Caco-2 (cell line): ENCODE data around the gene EHF. TPM values are rescaled to one million over a fixed set of nuclear protein-coding genes. Genes with fewer than 3 reads are reported as not detected.

Source experiments
- BruUV-seq: library from RNA; stranded (reverse); fragments of 400-500 nt; replicated peaks from 2 replicates; lab custom pipeline; 2021; lab: Mats Ljungman, UMichigan
- CTCF ChIA-PET: fragments of 300-600 bp; sonication (Branson Sonifier 250); formaldehyde crosslinking; loops from one replicate; lab custom pipeline; 2022; ENCODE audit warnings: antibody characterized with exemption; lab: Charles Lee
- POLR2A ChIA-PET: fragments of 300-600 bp; sonication (Branson Sonifier 250); formaldehyde crosslinking; loops from one replicate; lab custom pipeline; 2022; ENCODE audit warnings: antibody characterized with exemption; lab: Charles Lee
- DNase-seq, 2 experiments: peaks; one replicate each; pipeline versions ENCODE4 v3.0.0 to v3.0.0-alpha.2; 2020 to 2022
- H3K27me3 ChIP-seq: replicated peaks from 2 replicates; pipeline ENCODE4 v1.6.0; 2011; ENCODE audit warnings: low read length; ENCODE audit not compliant: control insufficient read depth, insufficient read depth
- H3K36me3 ChIP-seq: 2 replicates; pipeline ENCODE4 v1.5.1; 2011; ENCODE audit warnings: low read length; ENCODE audit not compliant: control insufficient read depth, insufficient read depth
- H3K4me1 ChIP-seq: fragments of 250-450 bp; sonication (Bioruptor Pico); 2 replicates; pipeline ENCODE4 v1.5.1; 2020; ENCODE audit warnings: mild to moderate bottlenecking
- H3K4me3 ChIP-seq: 2 replicates; pipeline ENCODE4 v1.5.1; 2011; ENCODE audit warnings: low read depth, mild to moderate bottlenecking, control low read depth, low read length
- H3K9me3 ChIP-seq: fragments of 250-450 bp; sonication (Bioruptor Pico); 2 replicates; pipeline ENCODE4 v1.5.1; 2020; ENCODE audit warnings: mild to moderate bottlenecking, moderate library complexity
- H3K27ac Mint-ChIP-seq: one replicate; pipeline ENCODE4 v1.8.0; 2022; ENCODE audit warnings: mixed read lengths; ENCODE audit not compliant: unreplicated experiment
- H3K27me3 Mint-ChIP-seq: one replicate; pipeline ENCODE4 v1.8.0; 2022; ENCODE audit warnings: mixed read lengths; ENCODE audit not compliant: insufficient read depth, unreplicated experiment
- H3K36me3 Mint-ChIP-seq: one replicate; pipeline ENCODE4 v1.8.0; 2022; ENCODE audit warnings: mild to moderate bottlenecking, mixed read lengths; ENCODE audit not compliant: insufficient read depth, unreplicated experiment
- H3K4me1 Mint-ChIP-seq: one replicate; pipeline ENCODE4 v1.8.0; 2022; ENCODE audit warnings: low read depth, mixed read lengths; ENCODE audit not compliant: unreplicated experiment
- H3K4me3 Mint-ChIP-seq: one replicate; pipeline ENCODE4 v1.8.0; 2022; ENCODE audit warnings: mild to moderate bottlenecking, moderate library complexity, mixed read lengths; ENCODE audit not compliant: unreplicated experiment
- H3K9me3 Mint-ChIP-seq: one replicate; pipeline ENCODE4 v1.8.0; 2022; ENCODE audit warnings: mixed read lengths; ENCODE audit not compliant: unreplicated experiment
- CTCF ChIP-seq, 2 experiments: fragments of 200-600 bp in 1 of 2; IDR thresholded peaks; 1 replicate in 1 of 2; 2 replicates in 1 of 2; pipeline versions ENCODE4 v1.5.1 to v1.8.0; 2011 to 2022; ENCODE audit warnings: antibody characterized with exemption in 1 of 2, control low read depth in 1 of 2, inconsistent platforms in 1 of 2, low read depth in 1 of 2, low read length in 1 of 2, mild to moderate bottlenecking in 1 of 2, moderate library complexity in 1 of 2; ENCODE audit not compliant: insufficient read depth in 1 of 2, severe bottlenecking in 1 of 2, unreplicated experiment in 1 of 2
- intact Hi-C: fragments of 100-400 bp; cut with micrococcal nuclease; formaldehyde crosslinking; loops from one replicate; pipeline ENCODE4 v1.10.0; 2022; ENCODE audit not compliant: unreplicated experiment
- total RNA-seq: library from RNA; stranded (reverse); gene quantifications from 2 replicates; pipeline ENCODE4 v1.2.3, GENCODE V29; 2022

Gene EHF
- total RNA-seq, 1 experiment from 2014 or later, result 0.11 TPM

DNA sequence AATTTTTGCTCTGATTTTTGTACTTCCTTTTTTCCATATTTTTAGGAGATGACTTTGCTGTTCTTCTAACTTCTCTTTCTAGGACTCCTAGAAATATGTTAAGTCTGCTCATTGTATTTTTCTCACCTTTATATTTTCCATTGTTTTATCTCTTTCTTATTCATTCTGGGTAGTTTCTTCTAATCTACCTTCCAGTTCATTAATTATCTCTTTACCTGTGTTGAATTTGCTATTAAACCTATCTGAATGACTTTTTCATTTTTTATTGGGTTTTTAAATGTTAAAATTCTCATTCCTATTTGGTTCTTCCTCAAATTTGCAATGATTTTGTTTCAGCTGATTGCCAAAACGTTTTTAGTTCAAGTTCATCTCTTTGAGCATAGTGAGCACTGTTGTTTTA is 27.8 kb upstream of the EHF start:
- Histone ChIP-seq H3K36me3 (no peaks in the 10 kb centered on the region), H3K27me3 (no peaks in the 10 kb centered on the region), H3K4me1 (peaks cover 3% of the 10 kb centered on the region; the same call in 1 of the 2 replicates), H3K4me3 (no peak overlapping the region), H3K9me3 (peaks cover 10% of the 10 kb centered on the region)
- no TSS peak for BruUV-seq
- Mint-ChIP-seq H3K9me3 (peaks cover 22% of the 10 kb centered on the region), H3K36me3 (no peaks in the 10 kb centered on the region), H3K27ac (no peak overlapping the region), H3K4me3 (no peak overlapping the region), H3K27me3 (no peaks in the 10 kb centered on the region), H3K4me1 (peaks cover 8% of the 10 kb centered on the region)
- ChIA-PET CTCF (no interaction called here), POLR2A (no interaction called here)
- TF ChIP-seq CTCF (IDR thresholded peaks at IDR 0.05; ENCODE audit: insufficient read depth in 1 of 2, low read depth in 1 of 2, low read length in 1 of 2, severe bottlenecking in 1 of 2, unreplicated experiment in 1 of 2), result no peak
- DNase-seq, result no peak
- intact Hi-C loops, result no loop called here

- Mint-ChIP-seq H3K9me3 (peaks cover 22% of the 10 kb centered on the region), H3K4me1 (peaks cover 4% of the 10 kb centered on the region), H3K27ac (no peak overlapping the region), H3K4me3 (no peak overlapping the region), H3K36me3 (no peaks in the 10 kb centered on the region), H3K27me3 (no peaks in the 10 kb centered on the region)
- BruUV-seq, result no TSS peak
- ChIA-PET POLR2A (no interaction called here), CTCF (no interaction called here)
- no peak for TF ChIP-seq CTCF (IDR thresholded peaks at IDR 0.05; ENCODE audit: insufficient read depth in 1 of 2, low read depth in 1 of 2, low read length in 1 of 2, severe bottlenecking in 1 of 2, unreplicated experiment in 1 of 2)
- Histone ChIP-seq H3K4me3 (no peak overlapping the region), H3K36me3 (no peaks in the 10 kb centered on the region), H3K9me3 (peaks cover 10% of the 10 kb centered on the region), H3K27me3 (no peaks in the 10 kb centered on the region), H3K4me1 (peaks cover 10% of the 10 kb centered on the region)
- intact Hi-C loops, result no loop called here
- DNase-seq, result no peak
These were observed 26.3 kb upstream of the EHF start for GRCh38 chr11:34594603-34595002.

DNA sequence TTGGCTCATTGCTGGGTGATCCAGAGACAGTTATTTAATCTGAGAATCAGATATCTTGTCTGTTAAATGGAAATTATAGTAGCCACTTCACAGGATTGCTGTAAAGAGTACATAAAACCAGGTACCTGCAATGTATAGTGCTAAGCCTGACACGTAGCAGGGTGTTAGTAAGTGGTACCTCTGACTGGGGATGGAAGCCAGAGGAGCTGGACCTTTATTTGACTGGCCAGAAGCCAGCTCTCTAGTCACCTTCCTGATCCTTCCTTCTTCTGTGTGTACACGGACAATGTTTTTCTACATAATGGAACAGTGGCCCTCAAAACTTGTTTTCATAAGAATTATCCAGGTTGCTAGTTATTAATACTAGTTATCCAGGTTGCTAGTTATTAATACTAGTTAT is 25.5 kb upstream of the EHF start:
- no peak overlapping the region for H3K4me3 ChIP-seq
- H3K27ac Mint-ChIP-seq, result no peak overlapping the region
- ChIA-PET CTCF (interaction anchor here (0.6 kb wide), 1 partner anchor 368 kb away, joined by 3 read pairs; no protein-coding TSS in a partner anchor), POLR2A (no interaction called here)
- no TSS peak for BruUV-seq
- peaks cover 12% of the 10 kb centered on the region for H3K4me1 Mint-ChIP-seq
- peaks cover 1% of the 10 kb centered on the region for H3K36me3 Mint-ChIP-seq
- H3K9me3 ChIP-seq, result peaks cover 10% of the 10 kb centered on the region
- H3K27me3 ChIP-seq, result no peaks in the 10 kb centered on the region
- TF ChIP-seq CTCF (IDR thresholded peaks at IDR 0.05; ENCODE audit: insufficient read depth in 1 of 2, low read depth in 1 of 2, low read length in 1 of 2, severe bottlenecking in 1 of 2, unreplicated experiment in 1 of 2), result no peak
- no peak for DNase-seq
- peaks cover 22% of the 10 kb centered on the region for H3K9me3 Mint-ChIP-seq
- intact Hi-C loops, result no loop called here
- no peaks in the 10 kb centered on the region for H3K27me3 Mint-ChIP-seq
- H3K4me3 Mint-ChIP-seq, result no peak overlapping the region
- H3K36me3 ChIP-seq, result no peaks in the 10 kb centered on the region
- H3K4me1 ChIP-seq, result peaks cover 16% of the 10 kb centered on the region
